Colonic mucosa (tissue), 4 donors: ENCODE results near the gene ZNF408. TPM values are rescaled to one million over a fixed set of nuclear protein-coding genes. Genes with fewer than 3 reads are reported as not detected.

Source experiments
- DNase-seq: peaks from one replicate; pipeline ENCODE4 v3.0.0-alpha.2; 2020
- H3K27ac ChIP-seq: fragments of 200-600 bp; one replicate; pipeline ENCODE4 v1.8.0; 2021
- H3K27me3 ChIP-seq: fragments of 200-600 bp; one replicate; pipeline ENCODE4 v1.8.0; 2021
- H3K36me3 ChIP-seq: fragments of 200-600 bp; one replicate; pipeline ENCODE4 v1.8.0; 2021
- H3K4me1 ChIP-seq: fragments of 200-600 bp; one replicate; pipeline ENCODE4 v1.8.0; 2021; ENCODE audit warnings: mild to moderate bottlenecking
- H3K4me3 ChIP-seq: fragments of 200-600 bp; one replicate; pipeline ENCODE4 v1.8.0; 2021
- H3K9ac ChIP-seq, 2 donors: one replicate each; pipeline ENCODE4 v1.7.0; 2013; ENCODE audit warnings: control low read depth in 2 of 2, low read depth in 2 of 2, low read length in 2 of 2
- H3K9me3 ChIP-seq: fragments of 200-600 bp; one replicate; pipeline ENCODE4 v1.8.0; 2021
- intact Hi-C: fragments of 100-400 bp; cut with DNase I; formaldehyde crosslinking; loops from one replicate; pipeline ENCODE4 v1.14.1; 2022
- total RNA-seq, 2 donors: library from RNA; stranded (reverse); fragmentation: NEBNext Ultra II Directional in 1 of 2; extraction: Animal tissue kit (Norgen Biotek cat#: 25700) in 1 of 2; gene quantifications; one replicate each; pipeline ENCODE4 v1.2.1, GENCODE V29; 2021
- TF ChIP-seq, protein P1 (sequence below): fragments of 200-600 bp; IDR thresholded peaks from one replicate; pipeline ENCODE4 v1.8.0; 2022; ENCODE audit warnings: antibody characterized with exemption, mild to moderate bottlenecking
- donor health status: healthy.
- donor health status: DM: no; HTN: no; CAD: no.
- donor health status: DM: no; HTN: no; CAD: no.

Gene ZNF408
- total RNA-seq, 2 donors from 2014 or later, result 11.7 to 15.5 TPM

DNA sequence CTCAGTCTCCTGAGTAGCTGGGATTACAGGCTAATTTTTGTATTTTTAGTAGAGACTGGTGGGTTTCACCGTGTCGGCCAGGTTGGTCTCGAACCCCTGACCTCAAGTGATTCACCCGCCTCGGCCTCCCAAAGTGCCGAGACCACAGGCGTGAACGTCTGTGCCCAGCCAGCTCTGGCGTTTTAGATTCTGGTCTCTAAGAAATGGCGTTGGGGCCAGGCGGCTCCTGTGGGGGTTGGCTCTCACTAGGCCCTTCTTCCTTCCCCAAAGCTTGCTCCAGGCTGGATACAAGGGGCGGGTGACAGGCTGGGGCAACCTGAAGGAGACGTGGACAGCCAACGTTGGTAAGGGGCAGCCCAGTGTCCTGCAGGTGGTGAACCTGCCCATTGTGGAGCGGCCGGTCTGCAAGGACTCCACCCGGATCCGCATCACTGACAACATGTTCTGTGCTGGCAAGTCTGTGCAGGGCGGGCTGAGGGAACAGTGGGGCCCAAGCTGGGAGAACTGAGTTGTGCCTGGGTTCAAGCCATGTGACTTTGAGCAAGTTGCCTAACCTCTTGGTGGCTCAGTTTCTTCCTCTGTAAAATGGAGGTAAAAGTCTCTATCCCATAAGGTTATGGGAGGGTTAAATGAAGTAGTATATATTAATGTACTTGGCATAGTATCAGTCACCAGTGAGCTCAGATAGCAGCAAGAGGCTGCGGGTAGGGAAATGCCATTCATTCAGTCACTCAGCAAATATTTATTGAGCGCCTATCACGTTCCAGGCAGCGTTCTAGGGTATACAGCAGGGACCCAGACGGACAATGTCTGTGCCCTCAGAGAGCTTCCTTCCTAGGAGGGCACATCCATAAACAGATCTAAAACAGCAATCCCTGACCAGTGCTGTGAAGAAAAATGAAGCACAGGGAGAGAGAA, 28.5 kb downstream of the ZNF408 start:
- Histone ChIP-seq H3K27me3 (no peaks in the 10 kb centered on the region), H3K36me3 (no peaks in the 10 kb centered on the region), H3K9me3 (no peaks in the 10 kb centered on the region), H3K27ac (no peak overlapping the region), H3K4me3 (no peak overlapping the region), H3K9ac (no peak overlapping the region), H3K4me1 (no peaks in the 10 kb centered on the region)
- DNase-seq, result no peak
- intact Hi-C loops, result no loop called here
- TF ChIP-seq, protein P1, sequence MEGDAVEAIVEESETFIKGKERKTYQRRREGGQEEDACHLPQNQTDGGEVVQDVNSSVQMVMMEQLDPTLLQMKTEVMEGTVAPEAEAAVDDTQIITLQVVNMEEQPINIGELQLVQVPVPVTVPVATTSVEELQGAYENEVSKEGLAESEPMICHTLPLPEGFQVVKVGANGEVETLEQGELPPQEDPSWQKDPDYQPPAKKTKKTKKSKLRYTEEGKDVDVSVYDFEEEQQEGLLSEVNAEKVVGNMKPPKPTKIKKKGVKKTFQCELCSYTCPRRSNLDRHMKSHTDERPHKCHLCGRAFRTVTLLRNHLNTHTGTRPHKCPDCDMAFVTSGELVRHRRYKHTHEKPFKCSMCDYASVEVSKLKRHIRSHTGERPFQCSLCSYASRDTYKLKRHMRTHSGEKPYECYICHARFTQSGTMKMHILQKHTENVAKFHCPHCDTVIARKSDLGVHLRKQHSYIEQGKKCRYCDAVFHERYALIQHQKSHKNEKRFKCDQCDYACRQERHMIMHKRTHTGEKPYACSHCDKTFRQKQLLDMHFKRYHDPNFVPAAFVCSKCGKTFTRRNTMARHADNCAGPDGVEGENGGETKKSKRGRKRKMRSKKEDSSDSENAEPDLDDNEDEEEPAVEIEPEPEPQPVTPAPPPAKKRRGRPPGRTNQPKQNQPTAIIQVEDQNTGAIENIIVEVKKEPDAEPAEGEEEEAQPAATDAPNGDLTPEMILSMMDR, result no peak

- H3K27me3 ChIP-seq, result no peaks in the 10 kb centered on the region
- TF ChIP-seq, protein P1, result no peak
- H3K36me3 ChIP-seq, result no peaks in the 10 kb centered on the region
- H3K9me3 ChIP-seq, result no peaks in the 10 kb centered on the region
- H3K4me1 ChIP-seq, result no peaks in the 10 kb centered on the region
- DNase-seq, result no peak
- H3K27ac ChIP-seq, result no peak overlapping the region
- no peak overlapping the region for H3K4me3 ChIP-seq
- intact Hi-C loops, result no loop called here
- no peak overlapping the region for H3K9ac ChIP-seq
Observed at GRCh38 chr11:46731545-46731944, 30.7 kb downstream of the ZNF408 start.

DNA sequence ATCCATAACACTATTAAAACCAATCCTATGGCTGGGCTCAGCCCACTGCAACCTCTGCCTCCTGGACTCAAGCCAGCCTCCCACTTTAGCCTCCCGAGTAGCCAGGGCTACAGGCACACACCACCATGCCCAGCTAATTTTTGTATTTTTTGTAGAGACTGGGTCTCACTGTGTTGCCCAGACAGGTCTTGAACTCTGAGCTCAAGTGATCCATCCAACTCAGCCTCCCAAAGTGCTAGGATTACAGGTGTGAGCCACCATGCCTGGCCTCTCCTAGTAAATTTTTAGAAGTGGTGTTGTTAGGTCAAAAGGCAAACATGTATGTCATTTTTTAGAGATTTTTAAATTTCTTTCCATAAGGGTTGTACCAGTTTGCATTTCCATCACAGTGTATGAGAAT, 32.4 kb downstream of the ZNF408 start:
- H3K36me3 ChIP-seq, result no peaks in the 10 kb centered on the region
- TF ChIP-seq, protein P1, result no peak
- no peaks in the 10 kb centered on the region for H3K9me3 ChIP-seq
- H3K4me3 ChIP-seq, result no peak overlapping the region
- H3K4me1 ChIP-seq, result no peaks in the 10 kb centered on the region
- H3K9ac ChIP-seq, result no peak overlapping the region
- no peak overlapping the region for H3K27ac ChIP-seq
- H3K27me3 ChIP-seq, result no peaks in the 10 kb centered on the region
- intact Hi-C loops, result no loop called here
- no peak for DNase-seq

GRCh38 chr11:46736146-46736545, 35.3 kb downstream of the ZNF408 start:
- no peaks in the 10 kb centered on the region for H3K9me3 ChIP-seq
- H3K36me3 ChIP-seq, result no peaks in the 10 kb centered on the region
- H3K4me3 ChIP-seq, result no peak overlapping the region
- H3K27me3 ChIP-seq, result no peaks in the 10 kb centered on the region
- peak overlapping the region in 1 of 2 donors; percentile 26 for H3K9ac ChIP-seq
- intact Hi-C loops, result no loop called here
- no peaks in the 10 kb centered on the region for H3K4me1 ChIP-seq
- no peak overlapping the region for H3K27ac ChIP-seq
- TF ChIP-seq, protein P1, result no peak
- no peak for DNase-seq

DNA sequence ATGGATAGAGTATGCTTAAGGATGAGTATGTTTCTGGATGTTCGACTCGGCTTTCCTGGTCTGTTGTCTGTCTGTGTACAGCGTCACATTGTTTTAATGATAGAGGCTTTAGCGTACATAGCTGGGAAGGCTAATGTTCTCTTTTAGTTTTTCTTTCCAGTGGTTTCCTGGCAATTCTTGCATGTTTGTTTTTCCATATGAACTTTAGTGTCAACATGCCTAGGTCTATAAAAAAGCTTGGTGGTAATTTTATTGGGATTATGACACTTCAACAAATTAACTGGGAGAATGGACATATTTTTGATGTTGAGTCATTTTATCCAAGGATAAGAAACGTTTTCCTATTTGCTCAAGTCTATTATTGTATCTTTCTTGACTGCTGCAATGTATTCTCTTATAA, 35.8 kb downstream of the ZNF408 start:
- H3K9me3 ChIP-seq, result no peaks in the 10 kb centered on the region
- no peak for DNase-seq
- H3K27me3 ChIP-seq, result no peaks in the 10 kb centered on the region
- H3K36me3 ChIP-seq, result no peaks in the 10 kb centered on the region
- no peak overlapping the region for H3K4me3 ChIP-seq
- peak overlapping the region in 1 of 2 donors; percentile 26 for H3K9ac ChIP-seq
- TF ChIP-seq, protein P1, result no peak
- no peaks in the 10 kb centered on the region for H3K4me1 ChIP-seq
- no peak overlapping the region for H3K27ac ChIP-seq
- intact Hi-C loops, result no loop called here
